GM18517 (cell line): Measurements from ENCODE around the gene CST8.

Experiments
- ATAC-seq: cut with Tn5 transposase; IDR thresholded peaks from one replicate; pipeline ENCODE4 v1.9.1; 2021; ENCODE audit warnings: mild to moderate bottlenecking, moderate library complexity; ENCODE audit not compliant: unreplicated experiment

The CST8 gene

GRCh38 chr20:23475395-23475794 lies 15.5 kb upstream of the CST8 start:
- ATAC-seq: no peak

GRCh38 chr20:23476015-23476754 lies 14.7 kb upstream of the CST8 start:
- no peak for ATAC-seq

GRCh38 chr20:23477223-23477622 lies 13.7 kb upstream of the CST8 start:
- ATAC-seq: no peak

- no peak for ATAC-seq
These were observed 11.9 kb upstream of the CST8 start for GRCh38 chr20:23479043-23479442.

GRCh38 chr20:23482138-23482537 lies 8.8 kb upstream of the CST8 start:
- no peak for ATAC-seq

- ATAC-seq: no peak
These were observed 6.8 kb upstream of the CST8 start for GRCh38 chr20:23484081-23484480.

- ATAC-seq: no peak
These were observed 2.4 kb upstream of the CST8 start for GRCh38 chr20:23488470-23488869.

GRCh38 chr20:23488996-23489395 lies 1.9 kb upstream of the CST8 start:
- no peak for ATAC-seq

GRCh38 chr20:23492292-23492691 lies 1.4 kb downstream of the CST8 start:
- ATAC-seq: no peak

- no peak for ATAC-seq
These were observed 2.4 kb downstream of the CST8 start for GRCh38 chr20:23493172-23493772.

GRCh38 chr20:23497536-23497935 lies 6.6 kb downstream of the CST8 start:
- ATAC-seq: no peak

GRCh38 chr20:23501926-23502325 lies 11.0 kb downstream of the CST8 start:
- ATAC-seq: no peak

- ATAC-seq: no peak
These were observed 12.7 kb downstream of the CST8 start for GRCh38 chr20:23503649-23504048.

- ATAC-seq: no peak
These were observed 16.4 kb downstream of the CST8 start for GRCh38 chr20:23507346-23507745.

GRCh38 chr20:23508449-23509229 lies 17.7 kb downstream of the CST8 start:
- ATAC-seq: no peak

- no peak for ATAC-seq
These were observed 18.5 kb downstream of the CST8 start for GRCh38 chr20:23509247-23509913.

- ATAC-seq: no peak
These were observed 19.2 kb downstream of the CST8 start for GRCh38 chr20:23510000-23510590.

GRCh38 chr20:23513164-23513563 lies 22.2 kb downstream of the CST8 start:
- no peak for ATAC-seq

- ATAC-seq: no peak
These were observed 23.9 kb downstream of the CST8 start for GRCh38 chr20:23514848-23515247.

- no peak for ATAC-seq
These were observed 24.5 kb downstream of the CST8 start for GRCh38 chr20:23515250-23515939.
